Measurements from ENCODE around the gene TP53I3. TPM values are rescaled to one million over a fixed set of nuclear protein-coding genes. Genes with fewer than 3 reads are reported as not detected.

The TP53I3 gene
- total RNA-seq, 1 experiment from 2014 or later, result 48.1 TPM

GRCh38 chr2:24080701-24081100, 3.9 kb downstream of the TP53I3 start:
- Mint-ChIP-seq H3K27me3 (ENCODE audit: low read depth) (no peaks in the 10 kb centered on the region), H3K4me1 (peaks cover 22 to 28% of the 10 kb centered on the region in 2 experiments), H3K27ac (no peak overlapping the region), H3K36me3 (ENCODE audit: insufficient read depth in 1 of 3, low read depth in 3 of 3) (peaks cover 14 to 39% (median 38%) of the 10 kb centered on the region in 3 experiments), H3K9me3 (no peaks in the 10 kb centered on the region), H3K4me3 (no peak overlapping the region)
- Histone ChIP-seq H4K8ac (replicated peaks; ENCODE audit: insufficient read length, low read depth, low read length) (no peak overlapping the region), H3K4me1 (ENCODE audit: insufficient read depth, low read length) (peaks cover 5% of the 10 kb centered on the region; the same call in 1 of the 2 replicates), H3K27ac (ENCODE audit: insufficient read length, low read depth, low read length) (no peak overlapping the region), H3K27me3 (ENCODE audit: insufficient read depth, low read length) (no peaks in the 10 kb centered on the region), H3K23me2 (ENCODE audit: insufficient read length, low read depth, low read length, poor library complexity, severe bottlenecking) (peaks cover 24% of the 10 kb centered on the region), H3K14ac (ENCODE audit: insufficient read depth, low read length) (no peak overlapping the region), H3K9me3 (ENCODE audit: control insufficient read depth, low read depth, low read length) (no peaks in the 10 kb centered on the region), H2AK5ac (ENCODE audit: insufficient read length, low read length) (no peak overlapping the region), H3K23ac (ENCODE audit: insufficient read length, low read depth, low read length) (no peak overlapping the region), H2BK12ac (ENCODE audit: insufficient read length, low read depth, low read length) (no peak overlapping the region), H3T11ph (ENCODE audit: low read length) (no peak overlapping the region), H4K20me1 (ENCODE audit: control insufficient read depth, insufficient read depth, insufficient read length) (peaks cover 2% of the 10 kb centered on the region), H3K56ac (ENCODE audit: insufficient read length, low read depth, low read length) (no peak overlapping the region), H4K91ac (ENCODE audit: insufficient read length, low read depth, low read length) (no peak overlapping the region), H2BK15ac (ENCODE audit: low read depth, low read length) (no peak overlapping the region), H2BK120ac (ENCODE audit: low read depth, low read length, poor library complexity, severe bottlenecking) (no peak overlapping the region), H3K79me2 (ENCODE audit: insufficient read depth, low read length) (no peaks in the 10 kb centered on the region), H2BK5ac (ENCODE audit: insufficient read length, low read length) (no peak overlapping the region), H3K9ac (ENCODE audit: extremely low read depth, insufficient read length, low read length) (no peak overlapping the region), H4K5ac (ENCODE audit: insufficient read length, low read depth, low read length) (no peak overlapping the region), H3K18ac (ENCODE audit: insufficient read length, low read depth, low read length) (no peak overlapping the region), H3K4ac (ENCODE audit: low read depth, low read length) (no peak overlapping the region), H3K4me2 (ENCODE audit: insufficient read depth, insufficient read length, low read length) (no peak overlapping the region), H2AFZ (ENCODE audit: low read length) (no peak overlapping the region), H3K79me1 (ENCODE audit: insufficient read depth, low read depth, low read length, poor library complexity, severe bottlenecking) (no peaks in the 10 kb centered on the region), H2BK20ac (ENCODE audit: low read depth, low read length, poor library complexity, severe bottlenecking) (no peak overlapping the region)
- WGBS (ENCODE audit: extremely low coverage, insufficient read length, low lambda C conversion rate), result no CpG with 5 or more reads among the region's 2 CpGs
- DNase-seq, result no peak
- no peak for TF ChIP-seq CTCF (conservative IDR thresholded peaks at IDR 0.05)

Data from H9 (cell line).